GM18907 (cell line): ENCODE measurements around the gene RPS15.

Source experiments
- ATAC-seq: cut with Tn5 transposase; IDR thresholded peaks from one replicate; pipeline ENCODE4 v1.9.1; 2021; ENCODE audit warnings: mild to moderate bottlenecking, moderate library complexity; ENCODE audit not compliant: unreplicated experiment

Gene RPS15

GRCh38 chr19:1481893-1482360 lies 43.7 kb downstream of the RPS15 start:
- ATAC-seq: no peak

- ATAC-seq: no peak
These were observed 44.4 kb downstream of the RPS15 start for GRCh38 chr19:1482361-1483130.

- no peak for ATAC-seq
These were observed 45.2 kb downstream of the RPS15 start for GRCh38 chr19:1483131-1483978.

GRCh38 chr19:1483979-1484428 lies 45.8 kb downstream of the RPS15 start:
- ATAC-seq: no peak

GRCh38 chr19:1486720-1487575 lies 48.8 kb downstream of the RPS15 start:
- ATAC-seq: no peak

- ATAC-seq: no peak
These were observed 49.5 kb downstream of the RPS15 start for GRCh38 chr19:1487576-1488281.

GRCh38 chr19:1488282-1488601 lies 50.0 kb downstream of the RPS15 start:
- ATAC-seq: no peak

GRCh38 chr19:1489463-1490310 lies 51.5 kb downstream of the RPS15 start:
- ATAC-seq: peak; percentile 3
